Embryonic facial prominence (tissue), 1 donor: ENCODE measurements around the gene SCYL1.
"Not testable (repeated sequence)": the region's sequence is repeated elsewhere in the genome, so short reads cannot be mapped to it uniquely, and the experiment has no call there.

Experiments used
- DNase-seq: peaks from one replicate; pipeline ENCODE4 v3.0.0-alpha.2; 2016; ENCODE audit errors: extremely low spot score

Gene SCYL1

DNA sequence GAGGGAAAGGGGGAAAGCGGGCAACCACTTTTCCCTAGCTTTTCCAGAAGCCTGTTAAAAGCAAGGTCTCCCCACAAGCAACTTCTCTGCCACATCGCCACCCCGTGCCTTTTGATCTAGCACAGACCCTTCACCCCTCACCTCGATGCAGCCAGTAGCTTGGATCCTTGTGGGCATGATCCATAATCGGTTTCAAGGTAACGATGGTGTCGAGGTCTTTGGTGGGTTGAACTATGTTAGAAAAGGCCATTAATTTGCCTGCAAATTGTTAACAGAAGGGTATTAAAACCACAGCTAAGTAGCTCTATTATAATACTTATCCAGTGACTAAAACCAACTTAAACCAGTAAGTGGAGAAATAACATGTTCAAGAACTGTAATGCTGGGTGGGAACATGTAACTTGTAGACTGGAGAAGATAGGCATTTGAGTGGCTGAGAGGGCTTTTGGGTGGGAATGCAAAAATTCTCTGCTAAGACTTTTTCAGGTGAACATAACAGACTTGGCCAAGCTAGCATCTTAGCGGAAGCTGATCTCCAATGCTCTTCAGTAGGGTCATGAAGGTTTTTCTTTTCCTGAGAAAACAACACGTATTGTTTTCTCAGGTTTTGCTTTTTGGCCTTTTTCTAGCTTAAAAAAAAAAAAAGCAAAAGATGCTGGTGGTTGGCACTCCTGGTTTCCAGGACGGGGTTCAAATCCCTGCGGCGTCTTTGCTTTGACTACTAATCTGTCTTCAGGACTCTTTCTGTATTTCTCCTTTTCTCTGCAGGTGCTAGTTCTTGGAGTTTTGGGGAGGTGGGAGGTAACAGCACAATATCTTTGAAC lies 19.2 kb upstream of the SCYL1 start:
- DNase-seq = no peak

DNA sequence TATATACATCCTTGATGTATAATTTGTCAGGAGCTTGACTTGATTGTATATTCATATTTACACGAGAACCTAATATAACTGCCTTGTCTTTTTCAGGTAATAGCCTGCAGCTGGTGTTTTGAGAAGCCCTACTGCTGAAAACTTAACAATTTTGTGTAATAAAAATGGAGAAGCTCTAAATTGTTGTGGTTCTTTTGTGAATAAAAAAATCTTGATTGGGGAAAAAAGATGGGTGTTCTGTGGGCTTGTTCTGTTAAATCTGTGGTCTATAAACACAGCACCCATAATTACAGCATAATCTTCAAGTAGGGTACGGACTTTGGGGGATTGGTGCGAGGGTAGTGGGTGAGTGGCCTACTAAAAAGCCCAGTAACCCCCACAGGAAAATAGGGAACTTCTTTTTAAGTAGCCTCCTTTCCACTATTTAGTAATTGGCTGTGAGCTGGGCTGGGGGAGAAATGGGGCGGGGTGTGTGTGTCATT lies 18.6 kb upstream of the SCYL1 start:
- no peak for DNase-seq

DNA sequence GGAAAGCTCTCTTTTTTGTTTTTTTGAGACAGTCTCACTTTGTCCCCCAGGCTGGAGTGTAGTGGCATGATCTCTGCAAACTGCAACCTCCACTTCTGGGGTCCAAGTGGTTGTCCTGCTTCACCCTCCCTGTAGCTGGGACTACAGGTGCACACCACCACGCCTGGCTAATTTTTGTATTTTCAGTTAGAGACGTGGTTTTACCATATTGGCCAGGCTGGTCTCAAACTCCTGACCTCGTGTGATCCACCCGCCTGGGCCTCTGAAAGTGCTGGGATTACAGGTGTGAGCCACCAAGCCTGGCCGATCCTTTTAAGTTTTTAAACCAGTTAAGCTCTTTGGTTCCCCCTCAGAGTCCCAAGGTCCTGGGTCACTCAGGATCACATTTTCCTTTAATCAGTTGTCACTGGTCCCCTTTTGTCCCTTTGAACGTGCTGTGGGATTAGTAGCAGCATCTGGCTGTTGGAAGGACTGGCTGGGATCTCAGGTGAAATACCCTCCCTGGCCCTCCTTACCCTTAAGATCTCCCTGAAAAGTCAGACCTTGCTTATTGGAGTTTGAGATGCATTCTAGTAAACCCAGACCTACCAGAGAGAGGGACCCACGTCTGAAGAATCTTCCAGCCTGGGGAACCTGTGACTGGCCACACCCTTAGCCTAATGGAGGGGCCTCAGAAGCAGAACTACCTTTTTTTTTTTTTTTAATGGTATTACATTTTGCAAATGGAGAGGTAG lies 17.9 kb upstream of the SCYL1 start:
- DNase-seq = no peak

DNA sequence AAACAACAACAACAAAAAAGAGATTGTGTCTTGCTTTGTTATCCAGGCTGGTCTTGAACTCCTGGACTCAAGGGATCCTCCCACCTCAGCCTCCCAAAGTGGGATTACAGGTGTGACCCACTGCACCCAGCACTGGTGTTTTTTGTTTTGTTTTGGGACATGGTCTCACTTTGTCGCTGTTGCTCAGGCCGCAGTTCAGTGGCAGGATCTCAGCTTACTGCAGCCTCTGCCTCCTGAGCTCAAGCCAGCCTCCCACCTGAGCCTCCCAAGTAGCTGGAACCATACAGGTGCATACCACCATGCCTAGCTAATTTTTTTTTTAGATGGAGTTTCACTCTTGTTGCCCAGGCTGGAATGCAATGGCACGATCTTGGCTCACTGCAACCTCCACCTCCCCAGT lies 12.6 kb upstream of the SCYL1 start:
- not testable (repeated sequence) for DNase-seq

DNA sequence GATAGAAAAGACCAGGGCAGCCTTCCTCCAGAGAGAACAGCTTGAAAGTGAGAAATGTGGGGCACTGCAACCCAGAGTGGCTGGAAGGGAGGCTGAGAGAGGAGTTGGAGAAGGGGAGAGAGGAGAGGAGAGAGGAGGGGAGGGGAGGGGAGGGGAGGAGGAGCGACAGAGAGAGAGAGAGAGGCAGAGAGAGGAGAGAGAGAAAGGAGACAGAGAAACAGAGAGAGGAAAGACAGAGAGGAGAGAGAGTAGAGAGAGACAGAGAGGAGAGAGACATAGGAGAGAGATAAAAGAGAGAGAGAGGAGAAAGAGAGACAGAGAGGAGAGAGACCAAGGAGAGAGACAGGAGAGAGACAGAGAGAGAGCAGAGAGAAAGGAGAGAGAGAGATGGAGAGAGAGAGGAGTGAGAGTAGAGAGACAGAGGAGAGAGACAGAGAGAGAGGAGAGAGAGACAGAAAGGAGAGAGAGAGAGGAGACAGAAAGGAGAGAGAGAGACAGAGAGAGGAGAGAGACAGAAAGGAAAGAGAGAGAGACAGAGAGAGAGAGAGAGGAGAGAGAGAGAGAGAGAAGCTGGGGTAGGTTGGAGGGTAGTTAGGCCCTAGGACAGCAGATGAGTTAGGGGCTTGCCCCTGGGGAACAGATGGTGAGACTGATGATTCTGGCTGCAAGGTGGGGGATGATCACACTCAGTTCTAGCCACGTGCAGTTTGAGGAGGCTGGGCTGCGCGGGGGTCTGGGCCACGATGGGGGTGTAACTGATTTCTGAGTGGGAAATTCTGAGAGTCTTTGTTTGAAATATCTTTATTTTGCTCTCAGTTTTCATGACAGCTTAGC lies 8.5 kb upstream of the SCYL1 start:
- DNase-seq = no peak

DNA sequence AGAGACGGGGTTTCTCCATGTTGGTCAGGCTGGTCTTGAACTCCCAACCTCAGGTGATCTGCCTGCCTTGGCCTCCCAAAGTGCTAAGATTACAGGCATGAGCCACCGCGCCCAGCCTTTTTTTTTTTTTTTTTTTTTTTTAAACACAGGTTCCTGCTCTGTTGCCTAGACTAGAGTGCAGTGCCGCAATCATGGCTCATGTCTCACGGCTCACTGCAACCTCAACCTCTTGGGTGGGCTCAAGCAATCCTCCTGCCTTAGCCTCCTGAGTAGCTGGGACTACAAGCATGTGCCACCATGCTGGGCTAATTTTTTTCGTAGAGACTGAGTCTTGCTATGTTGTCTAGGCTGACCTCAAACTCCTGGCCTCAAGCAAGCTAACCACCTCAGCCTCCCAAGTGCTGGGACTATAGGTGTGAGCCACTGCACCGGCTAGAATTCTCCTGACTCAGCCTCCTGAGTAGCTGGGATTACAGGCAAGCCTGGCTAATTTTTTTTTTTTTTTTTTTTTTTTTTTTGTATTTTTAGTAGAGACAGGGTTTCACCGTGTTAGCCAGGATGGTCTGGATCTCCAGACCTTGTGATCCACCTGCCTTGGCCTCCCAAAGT lies 5.8 kb upstream of the SCYL1 start:
- not testable (repeated sequence) for DNase-seq

DNA sequence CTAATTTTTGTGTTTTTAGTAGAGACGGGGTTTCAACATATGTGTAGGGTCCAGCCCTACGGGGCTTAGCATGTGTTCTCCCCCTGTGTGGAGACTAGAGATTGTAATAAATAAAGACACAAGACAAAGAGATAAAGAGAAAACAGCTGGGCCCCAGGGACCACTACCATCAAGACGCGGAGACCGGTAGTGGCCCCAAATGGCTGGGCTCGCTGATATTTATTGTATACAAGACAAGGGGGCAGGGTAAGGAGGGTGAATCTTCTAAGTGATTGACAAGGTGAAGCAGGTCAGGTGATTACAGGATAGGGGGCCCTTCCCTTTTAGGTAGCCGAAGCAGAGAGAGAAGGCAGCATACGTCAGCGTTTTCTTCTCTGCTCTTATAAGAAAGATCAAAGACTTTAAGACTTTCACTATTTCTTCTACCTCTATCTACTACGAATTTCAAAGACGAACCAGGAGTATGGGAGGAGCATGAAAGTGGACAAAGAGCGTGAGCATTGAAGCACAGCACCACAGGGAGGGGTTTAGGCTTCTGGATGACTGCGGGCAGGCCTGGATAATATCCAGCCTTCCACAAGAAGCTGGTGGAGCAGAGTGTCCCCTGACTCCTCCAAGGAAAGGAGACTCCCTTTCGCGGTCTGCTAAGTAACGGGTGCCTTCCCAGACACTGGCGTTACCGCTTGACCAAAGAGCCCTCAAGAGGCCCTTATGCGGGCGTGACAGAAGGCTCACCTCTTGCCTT lies 2.9 kb upstream of the SCYL1 start:
- not testable (repeated sequence) for DNase-seq

DNA sequence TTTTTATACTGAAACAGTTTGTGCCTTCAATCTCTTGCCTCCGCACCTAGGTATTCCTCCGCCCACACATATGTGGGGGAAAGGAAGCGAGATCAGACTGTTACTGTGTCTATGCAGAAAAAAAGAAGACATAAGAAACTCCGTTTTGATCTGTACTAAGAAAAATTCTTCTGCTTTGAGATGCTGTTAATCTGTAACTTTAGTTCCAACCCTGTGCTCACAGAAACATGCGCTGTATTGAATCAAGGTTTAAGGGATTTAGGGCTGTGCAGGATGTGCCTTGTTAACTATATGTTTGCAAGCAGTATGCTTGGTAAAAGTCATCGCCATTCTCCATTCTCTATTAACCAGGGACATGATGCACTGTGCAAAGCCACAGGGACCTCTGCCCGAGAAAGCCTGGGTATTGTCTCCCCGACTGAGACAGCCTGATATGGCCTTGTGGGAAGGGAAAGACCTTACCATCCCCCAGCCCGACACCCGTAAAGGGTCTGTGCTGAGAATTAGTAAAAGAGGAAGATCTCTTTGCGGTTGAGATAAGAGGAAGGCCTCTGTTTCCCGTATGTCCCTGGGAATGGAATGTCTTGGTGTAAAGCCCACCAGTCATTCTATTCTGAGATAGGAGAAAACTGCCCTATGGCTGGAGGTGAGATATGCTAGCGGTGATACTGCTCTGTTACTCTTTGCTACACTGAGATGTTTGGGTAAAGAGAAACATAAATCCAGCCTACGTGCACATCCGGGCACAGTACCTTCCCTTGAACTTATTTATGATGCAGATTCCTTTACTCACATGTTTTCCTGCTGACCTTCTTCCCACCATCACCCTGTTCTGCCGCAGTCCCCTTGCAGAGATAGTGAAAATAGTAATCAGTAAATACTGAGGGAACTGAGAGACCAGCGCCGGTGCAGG lies 1.9 kb upstream of the SCYL1 start:
- DNase-seq = not testable (repeated sequence)

DNA sequence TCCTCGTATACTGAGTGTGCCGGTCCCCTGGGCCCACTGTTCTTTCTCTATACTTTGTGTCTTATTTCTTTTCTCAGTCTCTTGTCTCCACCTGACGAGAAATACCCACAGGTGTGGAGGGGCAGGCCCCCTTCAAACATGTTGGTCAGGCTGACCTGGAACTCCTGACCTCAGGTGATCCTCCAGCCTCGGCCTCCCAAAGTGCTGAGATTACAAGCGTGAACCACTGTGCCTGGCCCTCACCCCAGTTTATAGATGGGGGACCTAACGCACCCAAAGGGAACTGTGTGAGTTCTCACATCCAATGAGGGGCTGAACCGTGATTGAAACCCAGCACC lies 1.3 kb upstream of the SCYL1 start:
- DNase-seq = not testable (repeated sequence)

DNA sequence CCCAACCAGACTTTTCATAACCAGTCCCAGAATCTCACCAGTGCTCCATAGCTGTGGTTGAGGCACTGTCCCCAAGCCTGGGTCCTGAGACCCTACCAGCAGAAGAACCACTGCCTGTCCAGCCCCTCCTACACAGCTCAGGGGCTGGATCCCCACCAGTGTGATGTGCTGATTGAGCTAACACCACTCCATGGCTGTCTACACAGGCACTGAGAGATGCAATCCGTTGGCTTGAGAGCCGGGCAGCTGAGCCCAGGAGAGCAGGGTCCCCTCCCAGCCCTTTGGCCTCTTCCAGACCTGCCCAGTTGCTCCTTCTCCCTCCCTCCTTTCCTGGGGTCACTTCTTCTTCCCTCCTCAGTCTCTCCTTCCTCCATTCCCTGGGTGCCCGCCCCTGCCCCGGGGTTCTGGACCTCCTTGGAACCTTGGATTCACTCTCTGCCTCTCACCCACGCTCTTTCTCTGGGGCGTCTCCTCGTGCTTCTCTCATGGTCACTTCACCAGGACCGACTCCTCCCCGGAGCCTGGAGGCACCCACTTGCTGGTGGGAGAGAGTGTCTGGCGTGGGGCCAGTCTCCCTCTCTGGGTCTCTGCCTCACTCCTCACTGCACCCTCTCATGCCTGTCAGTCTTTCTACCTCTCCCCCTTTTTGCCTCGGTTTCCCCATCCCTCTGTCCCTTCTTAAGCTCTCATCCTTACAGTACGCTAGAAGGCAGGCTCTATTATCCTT lies 706 bp upstream of the SCYL1 start:
- DNase-seq = no peak

DNA sequence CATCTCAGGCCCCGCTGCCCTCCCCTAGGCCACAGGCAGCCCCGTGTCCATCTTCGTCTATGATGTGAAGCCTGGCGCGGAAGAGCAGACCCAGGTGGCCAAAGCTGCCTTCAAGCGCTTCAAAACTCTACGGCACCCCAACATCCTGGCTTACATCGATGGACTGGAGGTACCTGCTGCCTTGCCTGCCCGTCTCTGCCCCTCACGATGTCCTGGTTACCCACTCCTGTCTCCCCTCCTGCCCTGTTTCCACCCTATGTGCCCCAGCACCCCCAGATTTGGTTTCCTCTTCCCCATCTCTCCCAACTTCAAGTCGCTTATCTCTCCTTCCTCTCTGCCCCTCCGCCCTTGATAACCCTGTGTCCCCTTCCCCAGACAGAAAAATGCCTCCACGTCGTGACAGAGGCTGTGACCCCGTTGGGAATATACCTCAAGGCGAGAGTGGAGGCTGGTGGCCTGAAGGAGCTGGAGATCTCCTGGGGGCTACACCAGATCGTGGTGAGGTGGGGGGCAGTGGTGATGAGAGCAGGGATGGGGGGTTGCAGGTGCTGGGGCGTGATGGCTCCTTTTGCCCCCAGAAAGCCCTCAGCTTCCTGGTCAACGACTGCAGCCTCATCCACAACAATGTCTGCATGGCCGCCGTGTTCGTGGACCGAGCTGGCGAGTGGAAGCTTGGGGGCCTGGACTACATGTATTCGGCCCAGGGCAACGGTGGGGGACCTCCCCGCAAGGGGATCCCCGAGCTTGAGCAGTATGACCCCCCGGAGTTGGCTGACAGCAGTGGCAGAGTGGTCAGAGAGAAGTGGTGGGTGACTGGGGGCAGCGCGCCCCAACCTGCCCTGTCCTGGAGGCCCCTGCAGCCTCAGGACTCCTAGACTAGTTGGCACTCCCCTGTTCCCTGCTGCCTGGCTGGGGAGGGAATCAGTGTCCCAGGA lies 930 bp downstream of the SCYL1 start:
- no peak for DNase-seq

DNA sequence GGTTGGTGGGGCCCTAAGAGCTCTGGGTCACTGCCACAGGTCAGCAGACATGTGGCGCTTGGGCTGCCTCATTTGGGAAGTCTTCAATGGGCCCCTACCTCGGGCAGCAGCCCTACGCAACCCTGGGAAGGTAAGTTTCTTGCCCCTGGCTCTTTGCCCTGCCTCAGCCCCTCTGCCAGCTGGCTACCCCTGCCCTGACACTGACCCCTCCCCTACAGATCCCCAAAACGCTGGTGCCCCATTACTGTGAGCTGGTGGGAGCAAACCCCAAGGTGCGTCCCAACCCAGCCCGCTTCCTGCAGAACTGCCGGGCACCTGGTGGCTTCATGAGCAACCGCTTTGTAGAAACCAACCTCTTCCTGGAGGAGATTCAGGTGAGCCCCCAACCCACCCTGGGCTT lies 1.9 kb downstream of the SCYL1 start:
- DNase-seq = no peak

DNA sequence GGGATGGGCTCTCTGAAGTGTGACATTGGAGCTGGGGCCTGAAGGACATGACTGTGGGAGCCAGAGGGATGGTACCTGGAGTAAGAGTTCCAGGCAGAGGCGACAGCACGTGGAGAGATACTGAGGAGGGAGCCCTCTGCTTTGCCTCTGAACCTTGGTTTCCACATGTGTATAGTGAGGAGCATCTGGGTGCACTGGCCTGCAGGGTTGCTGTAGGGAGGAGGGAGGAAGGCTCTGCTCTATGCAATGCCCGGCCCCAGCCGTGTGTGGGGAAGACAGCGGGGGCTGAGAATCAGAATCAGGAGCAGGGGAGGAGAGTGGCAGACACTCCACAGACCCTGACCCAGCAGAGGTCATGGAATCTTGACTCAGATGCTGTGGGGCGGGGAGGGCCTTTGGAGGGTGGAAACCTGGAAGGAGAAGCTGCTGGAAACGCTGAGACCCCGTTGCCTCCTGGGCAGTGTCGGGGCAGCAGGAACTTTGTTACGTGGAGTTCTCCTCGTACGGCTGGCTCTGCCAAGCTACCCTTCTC lies 4.0 kb downstream of the SCYL1 start:
- DNase-seq = no peak

DNA sequence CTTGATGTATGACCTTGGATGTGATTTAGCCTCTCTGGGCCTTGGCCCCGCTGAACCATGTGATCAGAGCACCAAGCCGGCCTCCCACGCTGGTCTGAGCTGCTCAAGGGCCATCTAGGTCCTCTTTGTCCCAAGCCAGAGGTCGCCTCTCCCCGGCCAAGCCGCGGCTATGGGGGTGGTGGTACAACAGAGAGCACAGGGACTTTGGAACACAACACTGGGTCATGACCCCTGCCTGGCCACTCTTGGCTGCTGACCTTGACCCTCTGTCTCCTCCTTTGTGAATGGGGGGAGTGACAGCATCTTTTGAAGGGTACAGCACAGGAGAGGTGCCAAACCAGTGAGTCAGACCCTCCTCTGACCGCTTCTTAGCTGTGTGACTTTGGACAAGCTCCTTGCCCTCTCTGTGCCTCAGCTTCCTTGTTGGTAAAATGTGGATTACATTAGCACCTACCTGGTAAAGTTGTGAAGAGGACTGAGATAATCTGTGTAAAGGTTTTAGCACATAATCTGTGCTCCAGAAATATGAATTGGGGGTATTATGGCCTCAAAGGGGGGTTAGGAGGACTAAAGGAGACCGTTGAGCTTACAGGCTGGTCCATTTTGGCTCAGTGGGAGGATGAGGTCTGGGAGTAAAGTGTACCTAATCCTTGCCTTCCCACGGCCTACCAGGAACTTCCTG lies 4.7 kb downstream of the SCYL1 start:
- no peak for DNase-seq

DNA sequence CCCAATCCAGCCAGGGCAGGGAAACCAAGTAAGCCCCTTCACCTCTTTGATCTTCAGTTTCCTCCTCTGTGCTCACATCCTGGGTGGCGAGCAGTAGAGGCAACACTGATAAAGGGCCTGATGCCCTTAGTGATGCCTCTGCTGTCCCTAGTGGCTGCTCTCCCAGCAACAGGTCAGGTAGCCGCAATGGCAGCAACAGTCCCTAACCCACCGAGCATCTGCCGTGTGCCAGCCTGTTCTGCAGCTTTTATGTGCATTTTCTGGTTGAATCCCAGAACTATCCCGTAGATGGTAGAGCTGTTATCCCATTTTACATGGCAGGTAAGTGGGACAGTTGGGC lies 5.2 kb downstream of the SCYL1 start:
- DNase-seq = no peak

DNA sequence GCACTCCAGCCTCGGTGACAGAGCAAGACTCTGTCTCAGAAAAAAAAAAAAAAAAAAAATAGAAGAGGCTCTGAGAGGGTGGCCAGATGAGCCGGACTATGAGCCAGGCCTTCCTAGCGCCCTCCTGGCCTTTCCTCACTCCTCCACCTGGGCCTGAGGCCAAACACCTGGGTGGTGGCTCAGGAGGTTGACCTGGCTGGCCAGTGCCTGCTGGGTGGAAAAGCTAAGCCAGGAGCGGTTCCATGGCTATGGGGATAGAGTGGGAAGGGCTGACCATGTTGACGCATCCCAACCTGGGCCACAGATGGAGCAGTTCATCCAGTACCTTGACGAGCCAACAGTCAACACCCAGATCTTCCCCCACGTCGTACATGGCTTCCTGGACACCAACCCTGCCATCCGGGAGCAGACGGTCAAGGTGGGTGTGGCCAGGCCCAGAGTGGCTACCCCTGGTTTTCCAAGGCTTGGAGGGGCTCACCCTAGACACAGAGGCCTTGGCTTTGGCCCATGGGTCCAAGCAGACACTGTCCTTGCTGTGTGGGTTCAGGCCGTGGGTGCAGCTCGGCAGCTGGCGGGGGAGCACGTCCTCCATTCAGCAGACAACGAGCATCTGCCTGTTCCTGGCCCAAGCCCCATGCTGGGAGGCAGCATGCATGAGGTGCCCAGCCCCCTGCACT lies 7.6 kb downstream of the SCYL1 start:
- no peak for DNase-seq

DNA sequence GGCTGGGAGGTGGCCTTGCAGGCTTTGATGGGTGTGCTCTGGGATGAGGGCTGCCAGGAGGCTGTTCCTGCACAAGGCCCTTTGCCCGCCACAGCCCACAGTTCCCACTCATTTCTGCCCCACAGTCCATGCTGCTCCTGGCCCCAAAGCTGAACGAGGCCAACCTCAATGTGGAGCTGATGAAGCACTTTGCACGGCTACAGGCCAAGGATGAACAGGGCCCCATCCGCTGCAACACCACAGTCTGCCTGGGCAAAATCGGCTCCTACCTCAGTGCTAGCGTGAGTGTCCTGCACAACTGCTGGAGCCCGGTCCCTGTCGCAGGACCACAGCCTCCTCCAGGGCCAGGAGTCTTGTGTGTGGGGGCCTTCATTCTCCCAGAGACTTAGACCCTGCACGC lies 10.2 kb downstream of the SCYL1 start:
- DNase-seq = no peak
